ENCODE measurements around the gene ME1.

DNA sequence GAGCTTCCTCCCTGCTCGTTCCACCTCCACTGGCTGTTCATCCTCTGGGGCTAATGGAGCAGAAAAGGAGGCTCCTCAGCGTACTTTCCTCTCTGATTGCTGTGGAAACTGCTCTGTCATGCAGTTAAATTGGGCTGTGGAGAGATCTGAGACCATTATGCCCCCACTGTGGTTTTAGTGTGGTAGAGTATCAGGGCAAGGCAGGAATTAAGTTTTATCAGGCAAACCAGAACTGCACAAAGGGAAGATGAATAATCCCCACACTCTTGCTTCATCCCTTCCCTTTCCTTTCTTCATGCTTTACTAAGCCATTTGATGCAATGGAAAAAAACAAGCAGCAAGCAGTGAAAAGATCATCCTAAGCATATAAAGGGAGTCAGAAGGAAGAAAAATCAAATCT is 11.9 kb upstream of the ME1 start:
- TF ChIP-seq CTCF (IDR thresholded peaks at IDR 0.05; ENCODE audit: low read length), result no peak
- no peak for TF ChIP-seq EZH2 (optimal IDR thresholded peaks at IDR 0.05; ENCODE audit: low read depth, low read length)
- TF ChIP-seq EZH2phosphoT487 (IDR thresholded peaks at IDR 0.05; ENCODE audit: low read length), result no peak
